Astrocyte (in vitro differentiated cells and primary cell): ENCODE measurements around the gene KCNJ4. TPM values are rescaled to one million over a fixed set of nuclear protein-coding genes. Genes with fewer than 3 reads are reported as not detected.
A peak's percentile ranks its signal among the peaks of the same experiment; 100 is the strongest.

Source experiments
- DNase-seq: peaks from one replicate; pipeline ENCODE4 v3.0.0-alpha.2; 2010; ENCODE audit warnings: low read depth
- FAIRE-seq: peaks from 2 replicates; lab custom pipeline; 2011; peaks lifted over from hg19 to GRCh38; lab: Jason Lieb, UNC
- H2AFZ ChIP-seq: 2 replicates; pipeline ENCODE4 v1.6.0; 2012; ENCODE audit warnings: low read depth, low read length, inconsistent platforms
- H3K27ac ChIP-seq: 2 replicates; pipeline ENCODE4 v1.5.1; 2011; ENCODE audit warnings: low read depth, low read length, inconsistent platforms
- H3K27me3 ChIP-seq: 2 replicates; pipeline ENCODE4 v1.6.0; 2011; ENCODE audit warnings: low read length, inconsistent platforms; ENCODE audit not compliant: insufficient read depth
- H3K36me3 ChIP-seq: 2 replicates; pipeline ENCODE4 v1.5.1; 2011; ENCODE audit warnings: low read length, inconsistent platforms; ENCODE audit not compliant: insufficient read depth
- H3K4me1 ChIP-seq: 2 replicates; pipeline ENCODE4 v1.5.1; 2011; ENCODE audit warnings: low read length, inconsistent platforms; ENCODE audit not compliant: insufficient read depth
- H3K4me2 ChIP-seq: 2 replicates; pipeline ENCODE4 v1.6.0; 2012; ENCODE audit warnings: low read length, inconsistent platforms
- H3K4me3 ChIP-seq: 2 replicates; pipeline ENCODE4 v1.5.1; 2011; ENCODE audit warnings: low read depth, mild to moderate bottlenecking, low read length, inconsistent platforms; ENCODE audit not compliant: insufficient read depth
- H3K79me2 ChIP-seq: 2 replicates; pipeline ENCODE4 v1.6.0; 2012; ENCODE audit warnings: mild to moderate bottlenecking, low read length, inconsistent platforms; ENCODE audit not compliant: insufficient read depth
- H3K9ac ChIP-seq: 2 replicates; pipeline ENCODE4 v1.6.0; 2012; ENCODE audit warnings: mild to moderate bottlenecking, low read length, inconsistent platforms
- H3K9me3 ChIP-seq: 2 replicates; pipeline ENCODE4 v1.5.1; 2012; ENCODE audit warnings: low read depth, mild to moderate bottlenecking, low read length, inconsistent platforms; ENCODE audit not compliant: insufficient read depth
- H4K20me1 ChIP-seq: 2 replicates; pipeline ENCODE4 v1.6.0; 2012; ENCODE audit warnings: low read length, inconsistent platforms; ENCODE audit not compliant: insufficient read depth
- H3K27ac Mint-ChIP-seq: one replicate; pipeline ENCODE4 v1.8.0; 2021; ENCODE audit warnings: mild to moderate bottlenecking, mixed read lengths; ENCODE audit not compliant: unreplicated experiment
- H3K27me3 Mint-ChIP-seq: one replicate; pipeline ENCODE4 v1.8.0; 2021; ENCODE audit warnings: low read depth, mixed read lengths; ENCODE audit not compliant: unreplicated experiment
- H3K36me3 Mint-ChIP-seq: one replicate; pipeline ENCODE4 v1.8.0; 2021; ENCODE audit warnings: low read depth, mixed read lengths; ENCODE audit not compliant: unreplicated experiment
- H3K4me1 Mint-ChIP-seq: one replicate; pipeline ENCODE4 v1.8.0; 2021; ENCODE audit warnings: low read depth, mixed read lengths; ENCODE audit not compliant: unreplicated experiment
- H3K4me3 Mint-ChIP-seq: one replicate; pipeline ENCODE4 v1.8.0; 2021; ENCODE audit warnings: mild to moderate bottlenecking, moderate library complexity, mixed read lengths; ENCODE audit not compliant: unreplicated experiment
- H3K9me3 Mint-ChIP-seq: one replicate; pipeline ENCODE4 v1.8.0; 2021; ENCODE audit warnings: mild to moderate bottlenecking, mixed read lengths; ENCODE audit not compliant: unreplicated experiment
- CTCF ChIP-seq: IDR thresholded peaks from 2 replicates; pipeline ENCODE4 v1.5.1; 2011; ENCODE audit warnings: low read depth, mild to moderate bottlenecking, inconsistent platforms, low read length, moderate library complexity; ENCODE audit not compliant: insufficient read depth
- EZH2 ChIP-seq: IDR thresholded peaks from 2 replicates; pipeline ENCODE4 v1.6.1; 2012; ENCODE audit warnings: mild to moderate bottlenecking, low read length, inconsistent platforms; ENCODE audit not compliant: insufficient read depth
- total RNA-seq: library from RNA; stranded (reverse); gene quantifications from 2 replicates; pipeline ENCODE4 v1.2.1, GENCODE V29; 2021

KCNJ4 gene
- total RNA-seq, 1 donor from 2014 or later: 0.30 TPM

GRCh38 chr22:38419121-38419857 is 35.7 kb downstream of the KCNJ4 start:
- Histone ChIP-seq H3K27ac (no peak overlapping the region), H3K4me3 (no peak overlapping the region), H3K36me3 (no peaks in the 10 kb centered on the region), H3K9ac (no peak overlapping the region), H2AFZ (no peak overlapping the region), H3K79me2 (no peaks in the 10 kb centered on the region), H3K27me3 (peaks cover 2% of the 10 kb centered on the region), H3K9me3 (no peaks in the 10 kb centered on the region), H3K4me2 (no peak overlapping the region), H3K4me1 (peaks cover 2% of the 10 kb centered on the region), H4K20me1 (no peaks in the 10 kb centered on the region)
- no peaks in the 10 kb centered on the region for H3K36me3 Mint-ChIP-seq
- no peak overlapping the region for H3K27ac Mint-ChIP-seq
- H3K4me1 Mint-ChIP-seq: no peaks in the 10 kb centered on the region
- no peak for DNase-seq
- FAIRE-seq: no peak
- peaks cover 23% of the 10 kb centered on the region for H3K27me3 Mint-ChIP-seq
- H3K4me3 Mint-ChIP-seq: no peak overlapping the region
- TF ChIP-seq EZH2: no peak
- no peak for TF ChIP-seq CTCF
- no peaks in the 10 kb centered on the region for H3K9me3 Mint-ChIP-seq

GRCh38 chr22:38418589-38418988 is 36.4 kb downstream of the KCNJ4 start:
- H2AFZ ChIP-seq: no peak overlapping the region
- H3K9ac ChIP-seq: no peak overlapping the region
- TF ChIP-seq CTCF (no peak), EZH2 (no peak)
- H3K27me3 ChIP-seq: peaks cover 2% of the 10 kb centered on the region
- no peak overlapping the region for H3K27ac ChIP-seq
- Mint-ChIP-seq H3K4me1 (no peaks in the 10 kb centered on the region), H3K4me3 (peak overlapping the region; percentile 62), H3K27ac (peak overlapping the region; percentile 66), H3K36me3 (no peaks in the 10 kb centered on the region), H3K27me3 (peaks cover 28% of the 10 kb centered on the region), H3K9me3 (no peaks in the 10 kb centered on the region)
- FAIRE-seq (no peak), DNase-seq (no peak)
- no peaks in the 10 kb centered on the region for H4K20me1 ChIP-seq
- no peak overlapping the region for H3K4me2 ChIP-seq
- peaks cover 2% of the 10 kb centered on the region for H3K4me1 ChIP-seq
- H3K9me3 ChIP-seq: no peaks in the 10 kb centered on the region
- no peaks in the 10 kb centered on the region for H3K79me2 ChIP-seq
- no peak overlapping the region for H3K4me3 ChIP-seq
- no peaks in the 10 kb centered on the region for H3K36me3 ChIP-seq
